Embryonic facial prominence (tissue), 1 donor: Measurements from ENCODE around the gene RBM19.

Experiments
- DNase-seq: peaks from one replicate; pipeline ENCODE4 v3.0.0-alpha.2; 2016; ENCODE audit errors: extremely low spot score

RBM19 gene

DNA sequence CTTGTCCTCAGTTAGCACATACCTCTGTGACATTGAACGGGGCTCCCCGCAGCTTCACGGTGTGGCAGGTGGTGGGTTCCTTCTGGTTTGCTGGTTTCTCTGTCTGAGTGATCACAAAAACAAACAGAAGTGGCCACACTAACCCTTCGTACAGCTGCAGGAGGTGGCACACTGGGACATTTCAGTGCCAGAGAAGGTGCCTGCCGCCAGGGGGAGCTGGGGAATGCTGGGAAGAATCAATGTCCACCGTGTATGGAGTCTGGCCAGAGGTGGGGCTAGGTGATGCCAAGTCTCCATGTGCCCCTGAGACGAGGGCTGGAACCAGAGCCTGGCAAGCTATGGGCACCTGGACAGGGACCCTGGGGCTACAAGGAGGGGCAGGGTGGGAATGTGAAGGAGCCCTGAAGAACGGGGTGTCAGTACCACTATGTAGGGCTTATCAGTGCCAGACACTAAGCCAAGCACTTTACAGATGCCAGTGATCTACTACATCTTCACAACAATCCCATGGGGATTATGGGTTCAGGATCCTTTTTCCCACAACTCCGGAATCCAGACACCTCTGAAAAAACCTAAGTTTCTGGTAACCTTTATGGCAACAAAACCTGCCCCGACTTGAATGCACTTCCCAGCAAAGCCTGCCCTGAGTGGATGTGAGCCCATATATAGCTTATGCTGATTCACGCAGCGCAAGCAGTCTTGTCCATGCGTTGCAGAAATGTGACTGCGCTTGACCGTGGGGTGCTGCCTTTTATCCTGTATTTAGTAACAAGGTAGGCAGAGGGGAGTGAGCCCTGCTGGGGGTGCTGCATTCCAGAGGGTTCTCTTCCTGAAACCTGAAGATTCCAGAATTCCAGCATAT is 10.8 kb downstream of the RBM19 start:
- no peak for DNase-seq

- no peak for DNase-seq
Observed at GRCh38 chr12:113954547-113954946, 11.6 kb downstream of the RBM19 start.

GRCh38 chr12:113950873-113951272 is 15.3 kb downstream of the RBM19 start:
- DNase-seq = no peak

- no peak for DNase-seq
Observed at GRCh38 chr12:113949321-113950305, 16.5 kb downstream of the RBM19 start.

- DNase-seq = no peak
Observed at GRCh38 chr12:113948151-113948914, 17.8 kb downstream of the RBM19 start.

DNA sequence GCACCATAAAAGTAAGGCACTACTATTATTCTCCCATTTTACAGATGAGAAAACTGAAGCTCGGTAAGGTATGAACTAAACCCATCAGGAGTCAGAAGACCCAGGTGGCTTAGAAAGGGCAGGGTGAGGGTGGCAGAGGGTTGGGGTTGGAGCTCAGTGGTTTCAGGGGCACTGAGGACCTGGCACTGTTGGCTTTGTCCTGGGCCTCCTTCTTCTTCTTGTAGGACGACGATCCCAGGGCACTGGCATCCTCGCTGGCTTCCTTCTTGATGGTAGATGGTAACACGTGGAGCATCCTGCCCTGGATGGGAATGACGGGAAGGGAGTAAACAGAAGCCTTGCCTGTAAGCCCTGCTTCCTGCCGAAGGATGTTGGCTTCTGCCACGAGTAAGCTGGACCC is 19.9 kb downstream of the RBM19 start:
- DNase-seq = no peak

- no peak for DNase-seq
Observed at GRCh38 chr12:113945174-113946173, 20.7 kb downstream of the RBM19 start.

DNA sequence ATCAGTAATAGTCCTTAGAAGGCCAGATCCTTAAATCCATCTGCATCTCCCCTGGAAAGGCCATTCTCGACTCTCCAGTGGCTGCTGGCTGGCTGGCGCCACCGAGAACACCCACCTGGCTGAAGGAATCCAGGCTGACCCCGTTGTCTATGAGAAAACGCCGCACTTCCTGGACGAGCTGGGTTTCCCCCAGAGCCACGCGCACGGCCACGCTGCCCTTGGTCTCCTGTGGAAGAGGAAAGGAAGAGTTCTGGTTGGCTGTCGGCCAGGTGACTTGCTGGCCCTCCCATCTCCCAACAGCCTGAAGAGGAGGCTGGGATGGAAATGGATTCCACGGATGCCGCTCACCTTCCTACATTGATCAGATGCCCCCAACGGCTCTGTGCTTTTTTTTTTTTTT is 23.9 kb downstream of the RBM19 start:
- no peak for DNase-seq

DNA sequence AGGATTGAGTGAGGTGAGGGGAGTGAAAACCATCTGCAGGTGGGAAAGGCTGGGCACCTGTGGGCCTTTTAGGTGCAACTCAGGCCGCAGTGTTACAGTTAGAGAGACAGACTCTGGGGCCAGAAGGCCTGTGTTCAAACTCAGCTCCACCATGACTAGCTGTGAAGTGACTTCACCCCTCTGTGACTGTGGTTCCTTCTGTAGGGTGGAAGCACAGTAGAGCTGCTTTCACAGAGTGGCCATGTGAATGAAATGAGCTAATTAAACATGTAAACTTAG is 25.0 kb downstream of the RBM19 start:
- no peak for DNase-seq

- DNase-seq = no peak
Observed at GRCh38 chr12:113940357-113941207, 25.5 kb downstream of the RBM19 start.

- no peak for DNase-seq
Observed at GRCh38 chr12:113939867-113940266, 26.3 kb downstream of the RBM19 start.

- DNase-seq = no peak
Observed at GRCh38 chr12:113938471-113938870, 27.7 kb downstream of the RBM19 start.

DNA sequence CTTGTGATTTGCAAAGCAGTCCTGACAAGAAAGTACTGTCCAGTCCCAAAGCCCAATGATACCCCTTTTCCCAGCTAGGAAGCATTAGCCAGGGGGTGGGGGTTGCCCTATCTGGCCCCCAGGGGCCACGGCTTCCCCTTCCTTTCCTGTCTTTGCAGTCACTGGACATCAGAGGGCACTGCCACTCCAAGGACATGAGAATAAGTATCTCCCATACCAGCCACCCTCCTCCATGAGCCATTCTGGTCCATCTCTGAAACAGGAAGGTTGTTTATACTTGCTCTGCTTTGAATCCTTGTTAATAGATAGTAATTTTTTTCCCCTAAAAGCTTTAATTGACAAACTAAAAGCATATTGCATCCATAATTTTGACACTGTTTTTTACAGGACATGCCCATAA is 29.7 kb downstream of the RBM19 start:
- no peak for DNase-seq

DNA sequence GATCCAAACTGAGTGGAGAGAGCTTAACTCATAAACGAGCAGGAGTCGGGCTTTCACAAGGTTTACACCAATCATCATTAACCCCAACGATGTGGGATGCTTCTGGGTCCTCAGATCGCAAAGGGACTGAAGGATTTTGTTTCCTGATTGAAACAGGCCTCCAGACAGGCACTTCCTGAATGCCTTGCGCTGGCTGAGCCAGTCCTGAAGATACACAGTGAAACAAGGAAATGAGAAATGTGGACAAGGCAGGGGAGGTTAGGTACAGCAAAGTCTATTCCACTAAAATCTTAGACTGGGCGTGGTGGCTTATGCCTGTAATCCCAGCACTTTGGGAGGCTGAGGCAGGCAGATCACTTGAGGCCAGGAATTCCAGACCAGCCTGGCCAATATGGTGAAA is 30.7 kb downstream of the RBM19 start:
- DNase-seq = no peak

GRCh38 chr12:113934946-113935345 is 31.2 kb downstream of the RBM19 start:
- DNase-seq = no peak

- DNase-seq = no peak
Observed at GRCh38 chr12:113934060-113934814, 31.9 kb downstream of the RBM19 start.

DNA sequence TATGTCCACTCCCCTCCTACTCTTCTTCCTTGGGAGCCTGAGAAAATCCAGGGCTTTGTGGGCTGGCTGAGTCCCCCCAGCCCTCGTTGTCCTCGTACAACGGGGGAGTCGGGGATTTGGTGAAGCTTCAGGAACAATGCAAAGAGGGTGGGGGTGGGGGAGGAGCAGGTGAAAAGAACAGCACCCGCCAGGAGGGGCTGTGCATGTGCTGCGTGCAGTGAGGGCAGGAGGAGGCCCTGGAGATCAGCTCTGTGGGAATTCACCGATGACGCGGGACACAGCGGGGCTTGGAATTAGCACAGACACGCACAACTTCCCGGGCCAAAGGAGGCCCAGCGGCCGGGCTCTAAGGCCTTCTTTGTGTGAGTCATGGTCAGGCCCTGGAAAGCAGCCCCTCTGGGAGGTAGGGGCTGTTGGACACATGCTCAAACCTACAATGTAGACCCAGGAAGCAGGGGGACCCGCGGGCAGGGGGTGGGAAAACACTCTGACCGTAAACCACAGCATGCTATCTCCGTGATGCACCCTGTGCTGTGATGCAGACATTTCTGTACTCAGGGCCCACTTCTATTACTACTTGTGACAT is 32.8 kb downstream of the RBM19 start:
- no peak for DNase-seq

- DNase-seq = no peak
Observed at GRCh38 chr12:113932381-113933196, 33.5 kb downstream of the RBM19 start.
